Ectodermal cell (in vitro differentiated cells): ENCODE results near the gene TSR3.
"Not testable (repeated sequence)": the region's sequence is repeated elsewhere in the genome, so short reads cannot be mapped to it uniquely, and the experiment has no call there.

Experiments used
- H3K27ac ChIP-seq: 2 replicates; pipeline ENCODE4 v1.7.0; 2013; ENCODE audit warnings: mild to moderate bottlenecking, low read depth, low read length; ENCODE audit not compliant: insufficient read depth, poor library complexity, severe bottlenecking
- H3K27me3 ChIP-seq: 2 replicates; pipeline ENCODE4 v1.7.0; 2013; ENCODE audit warnings: mild to moderate bottlenecking, low read length; ENCODE audit not compliant: insufficient read depth, control insufficient read depth, poor library complexity, severe bottlenecking
- H3K36me3 ChIP-seq: one replicate; pipeline ENCODE4 v1.7.0; 2013; ENCODE audit warnings: low read length; ENCODE audit not compliant: control insufficient read depth, insufficient read depth
- H3K4me1 ChIP-seq: one replicate; pipeline ENCODE4 v1.7.0; 2013; ENCODE audit warnings: low read length; ENCODE audit not compliant: control insufficient read depth, insufficient read depth
- H3K4me3 ChIP-seq: 2 replicates; pipeline ENCODE4 v1.7.0; 2013; ENCODE audit warnings: low read depth, low read length, control low read depth; ENCODE audit not compliant: insufficient read depth
- H3K9me3 ChIP-seq: 2 replicates; pipeline ENCODE4 v1.7.0; 2013; ENCODE audit warnings: mild to moderate bottlenecking, low read length, moderate library complexity; ENCODE audit not compliant: control insufficient read depth
- WGBS, 2 experiments: methylation state at CpG; one replicate each; pipeline ENCODE4 v1.1.7; 2013; ENCODE audit warnings: missing lambda C conversion rate in 2 of 2; 5-methylcytosine and 5-hydroxymethylcytosine counted together

The TSR3 gene

DNA sequence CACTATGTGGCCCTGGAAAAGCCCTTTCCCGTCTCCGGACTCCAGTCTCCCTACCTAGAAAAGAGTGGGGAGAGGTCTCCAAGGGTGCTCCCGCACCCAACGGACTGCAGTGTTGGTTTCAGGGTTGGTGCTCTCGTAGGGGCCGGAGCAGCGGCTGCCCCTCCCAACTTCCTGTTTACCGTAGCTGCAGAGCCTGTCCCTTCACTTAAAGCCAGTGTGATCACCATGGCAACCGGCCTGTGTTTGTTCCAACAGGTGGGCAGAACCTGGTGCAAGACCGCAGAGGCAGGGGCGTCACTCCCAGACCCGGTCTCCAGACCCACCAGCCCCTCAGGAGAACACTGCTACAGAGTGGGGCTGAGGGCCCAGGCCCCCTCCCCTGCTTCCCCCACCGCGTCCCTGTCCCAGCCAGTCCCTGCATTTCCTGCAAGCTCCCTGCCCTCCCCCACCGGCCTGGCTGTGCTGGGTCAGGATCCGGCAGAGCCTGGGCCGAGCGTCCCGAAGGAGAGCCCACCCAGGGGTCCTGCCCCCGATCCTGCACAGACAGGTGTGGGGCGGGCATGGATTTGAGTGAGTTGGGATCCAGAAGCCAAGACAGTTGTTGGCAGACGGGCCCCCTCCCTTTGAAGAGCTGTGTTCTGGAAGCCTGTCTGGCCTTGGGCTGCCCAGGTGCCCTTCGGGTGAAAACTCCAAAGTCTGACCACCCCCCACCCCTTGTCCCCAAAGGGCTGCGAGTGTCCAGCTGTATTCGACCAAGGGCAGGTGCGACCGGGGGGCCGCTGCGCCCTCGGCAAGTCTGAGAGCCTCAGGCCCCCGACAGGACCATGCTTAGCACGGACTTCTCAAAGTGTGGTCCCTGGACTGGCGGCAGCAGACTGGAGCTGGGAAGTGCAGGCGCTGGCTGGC, 19.7 kb downstream of the TSR3 start:
- WGBS, 2 experiments, result 6 to 7% methylated on average over 34 of the region's 34 CpGs
- Histone ChIP-seq H3K4me3 (peak overlapping the region; percentile 13), H3K4me1 (peaks cover 33% of the 10 kb centered on the region), H3K36me3 (no peaks in the 10 kb centered on the region), H3K9me3 (no peaks in the 10 kb centered on the region), H3K27me3 (peaks cover 67% of the 10 kb centered on the region), H3K27ac (no peak overlapping the region)

DNA sequence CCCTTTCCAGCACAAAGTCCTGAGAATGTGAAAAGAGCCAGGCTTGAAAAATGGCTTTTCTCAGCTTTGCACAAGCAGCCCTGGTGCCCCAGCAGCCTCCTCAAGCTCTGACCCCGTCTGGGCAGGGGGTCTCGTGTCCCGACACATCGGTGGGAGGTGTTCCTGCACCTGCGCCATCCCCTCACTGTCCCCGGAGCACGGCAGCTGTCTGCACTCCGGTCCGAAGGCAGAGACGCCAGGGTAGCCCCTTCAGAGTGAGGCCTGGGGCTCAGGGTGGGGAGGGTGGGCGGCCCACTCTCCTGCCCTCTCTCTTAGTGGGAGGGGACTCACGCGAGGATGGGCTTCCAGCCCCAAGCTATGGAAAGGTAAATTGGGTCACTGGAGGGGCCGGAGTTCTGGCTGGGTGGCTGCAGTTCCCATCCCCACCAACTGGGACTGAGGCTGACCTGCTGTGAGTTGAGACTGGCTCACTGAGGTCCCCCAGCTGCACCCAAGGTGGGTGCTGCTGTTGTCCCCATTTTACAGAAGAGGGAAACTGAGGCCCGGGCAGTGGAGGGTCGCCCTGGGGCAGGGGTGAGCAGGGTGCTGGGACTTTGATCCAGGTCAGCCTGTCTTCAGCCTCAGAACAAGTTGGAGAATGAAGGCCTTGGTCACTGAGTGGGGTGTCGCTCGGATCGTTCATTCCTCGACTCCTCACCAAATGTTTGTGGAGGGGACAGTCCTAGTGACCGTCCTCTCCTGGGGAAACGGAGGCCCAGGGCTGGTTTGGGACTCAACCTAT, 20.6 kb downstream of the TSR3 start:
- H3K4me1 ChIP-seq, result peaks cover 27% of the 10 kb centered on the region
- H3K27me3 ChIP-seq, result peaks cover 59% of the 10 kb centered on the region
- whole genome bisulfite sequencing, 2 experiments, result 66 to 68% methylated on average over 22 of the region's 22 CpGs
- H3K27ac ChIP-seq, result no peak overlapping the region
- peak overlapping the region; percentile 13 for H3K4me3 ChIP-seq
- no peaks in the 10 kb centered on the region for H3K9me3 ChIP-seq
- no peaks in the 10 kb centered on the region for H3K36me3 ChIP-seq

DNA sequence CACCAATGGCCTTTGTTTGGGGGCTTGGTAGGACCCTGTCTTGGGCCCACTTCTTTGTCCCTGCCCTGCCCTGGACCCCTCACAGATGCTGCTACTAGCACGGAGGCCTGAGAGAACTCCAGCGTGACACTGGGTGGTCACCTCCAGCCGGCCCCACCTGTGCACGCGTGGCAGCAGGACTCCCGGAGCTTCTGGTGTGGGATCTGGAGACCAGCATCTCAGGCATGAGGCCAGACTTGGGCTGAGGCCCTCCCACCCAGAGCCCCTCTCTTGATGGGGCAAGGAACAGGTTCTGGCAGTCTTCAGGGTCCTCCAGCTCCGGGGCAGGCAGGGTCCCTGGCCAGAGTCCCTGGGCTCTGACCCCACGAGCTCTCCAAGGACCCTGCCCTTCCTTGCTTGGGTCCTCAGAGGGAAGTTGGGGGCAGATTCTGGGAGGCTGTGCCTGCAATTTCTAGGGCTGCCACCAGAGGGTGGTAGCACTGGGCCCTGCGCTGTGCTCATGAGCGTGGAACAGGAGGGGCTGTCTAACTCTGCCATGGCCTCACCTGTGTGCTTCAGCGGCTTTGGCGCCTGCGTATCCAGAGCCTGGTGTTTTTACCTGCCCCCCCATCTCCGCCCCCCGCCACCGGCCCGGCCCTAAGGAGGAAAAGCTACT, 21.3 kb downstream of the TSR3 start:
- peaks cover 21% of the 10 kb centered on the region for H3K4me1 ChIP-seq
- H3K4me3 ChIP-seq, result no peak overlapping the region
- H3K27me3 ChIP-seq, result peaks cover 52% of the 10 kb centered on the region
- 83 to 84% methylated on average over 17 of the region's 17 CpGs for WGBS, 2 experiments
- H3K36me3 ChIP-seq, result no peaks in the 10 kb centered on the region
- H3K9me3 ChIP-seq, result no peaks in the 10 kb centered on the region
- no peak overlapping the region for H3K27ac ChIP-seq

DNA sequence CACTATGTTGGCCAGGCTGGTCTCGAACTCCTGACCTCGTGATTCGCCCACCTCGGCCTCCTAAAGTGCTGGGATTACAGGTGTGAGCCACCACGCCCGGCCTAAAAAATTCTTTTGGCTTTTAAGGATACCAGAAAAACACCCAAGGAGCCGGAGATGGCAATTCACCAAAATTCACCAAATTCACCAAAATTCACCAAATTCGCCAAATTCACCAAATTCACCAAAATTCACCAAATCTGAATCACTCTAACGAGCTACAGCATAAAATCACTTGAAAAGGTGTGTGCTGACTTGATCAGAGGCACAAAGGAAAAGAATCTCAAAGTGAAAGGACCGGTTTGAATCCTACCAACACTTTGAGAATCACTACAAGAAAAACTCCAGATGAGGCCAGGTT, 22.7 kb downstream of the TSR3 start:
- not testable (repeated sequence) for H3K9me3 ChIP-seq, H3K27ac ChIP-seq, H3K36me3 ChIP-seq, H3K4me3 ChIP-seq, H3K4me1 ChIP-seq
- H3K27me3 ChIP-seq, result peaks cover 37% of the 10 kb centered on the region
- WGBS, 2 experiments, result 91 to 93% methylated on average over 10 of the region's 10 CpGs

DNA sequence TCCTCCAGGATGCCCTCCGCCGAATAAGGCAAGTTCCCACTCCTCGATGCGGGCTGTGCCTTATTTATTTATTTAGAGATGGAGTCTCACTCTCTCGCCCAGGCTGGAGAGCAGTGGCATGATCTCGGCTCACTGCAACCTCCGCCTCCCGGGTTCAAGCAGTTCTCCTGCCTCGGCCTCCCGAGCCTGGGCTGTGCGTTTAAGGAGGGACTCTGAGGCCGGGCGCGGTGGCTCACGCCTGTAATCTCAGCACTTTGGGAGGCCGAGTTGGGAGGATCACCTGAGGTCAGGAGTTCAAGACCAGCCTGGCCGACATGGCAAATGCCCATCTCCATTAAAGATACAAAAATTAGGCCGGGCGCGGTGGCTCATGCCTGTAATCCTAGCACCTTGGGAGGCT, 23.5 kb downstream of the TSR3 start:
- peaks cover 29% of the 10 kb centered on the region for H3K27me3 ChIP-seq
- H3K4me3 ChIP-seq, H3K36me3 ChIP-seq, H3K4me1 ChIP-seq, H3K27ac ChIP-seq, H3K9me3 ChIP-seq: not testable (repeated sequence)
- 94% methylated on average over 20 of the region's 20 CpGs for WGBS, 2 experiments

DNA sequence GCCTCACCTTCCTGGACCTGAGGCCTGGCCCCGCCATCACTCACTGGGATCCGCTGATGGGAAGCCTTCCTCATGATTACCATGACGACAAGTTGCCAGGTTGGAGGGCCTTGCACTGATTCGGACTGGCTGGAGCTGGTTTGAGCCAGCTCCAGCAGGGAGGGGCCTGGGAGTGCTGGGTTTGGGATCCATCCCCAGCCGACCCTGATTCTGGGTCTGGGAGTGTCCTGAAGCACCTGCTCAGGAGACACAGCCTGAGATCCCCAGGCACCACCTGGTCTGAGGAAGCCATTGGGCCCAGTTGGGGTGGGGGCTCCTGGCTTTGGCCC, 24.1 kb downstream of the TSR3 start:
- WGBS, 2 experiments, result 69 to 74% methylated on average over 5 of the region's 5 CpGs
- Histone ChIP-seq H3K27ac (no peak overlapping the region), H3K9me3 (no peaks in the 10 kb centered on the region), H3K27me3 (peaks cover 24% of the 10 kb centered on the region), H3K4me3 (no peak overlapping the region), H3K36me3 (no peaks in the 10 kb centered on the region), H3K4me1 (peaks cover 10% of the 10 kb centered on the region)

DNA sequence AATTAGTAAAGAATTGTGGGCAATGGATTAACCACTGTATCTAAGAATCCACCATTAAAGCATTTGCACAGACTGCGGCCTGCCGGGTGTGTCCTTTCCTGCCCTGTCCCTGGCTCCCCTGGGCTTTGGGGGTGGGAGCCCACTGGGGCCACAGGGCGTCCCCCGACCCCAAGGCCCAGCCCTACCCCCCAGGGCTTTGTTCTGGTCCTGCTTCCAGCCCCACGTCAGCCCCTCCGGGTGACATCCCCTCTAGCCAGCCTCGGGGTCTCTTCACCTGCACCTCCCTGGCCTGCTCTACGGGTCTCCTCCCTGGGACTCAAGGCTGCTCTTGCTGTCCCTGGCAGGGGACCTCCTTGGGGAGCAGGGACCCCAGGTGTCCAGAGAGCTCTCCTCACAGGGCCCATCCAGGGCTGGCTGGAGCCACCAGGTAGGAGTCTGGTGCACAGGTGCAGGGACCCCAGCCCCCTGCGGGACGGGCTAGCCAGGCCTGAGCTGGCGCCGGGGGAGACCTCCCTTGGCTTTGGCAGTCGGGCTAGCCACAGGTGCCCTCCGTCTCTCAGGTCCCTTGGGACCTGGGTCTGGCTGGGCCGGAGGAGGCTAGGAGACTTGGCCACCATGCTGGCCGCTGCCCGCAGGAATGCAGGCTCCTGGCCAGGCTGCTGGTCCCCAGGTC, 24.6 kb downstream of the TSR3 start:
- Histone ChIP-seq H3K27me3 (peaks cover 19% of the 10 kb centered on the region), H3K36me3 (peaks cover 2% of the 10 kb centered on the region), H3K4me1 (peaks cover 6% of the 10 kb centered on the region), H3K9me3 (no peaks in the 10 kb centered on the region), H3K4me3 (no peak overlapping the region), H3K27ac (no peak overlapping the region)
- 86 to 87% methylated on average over 17 of the region's 17 CpGs for WGBS, 2 experiments

DNA sequence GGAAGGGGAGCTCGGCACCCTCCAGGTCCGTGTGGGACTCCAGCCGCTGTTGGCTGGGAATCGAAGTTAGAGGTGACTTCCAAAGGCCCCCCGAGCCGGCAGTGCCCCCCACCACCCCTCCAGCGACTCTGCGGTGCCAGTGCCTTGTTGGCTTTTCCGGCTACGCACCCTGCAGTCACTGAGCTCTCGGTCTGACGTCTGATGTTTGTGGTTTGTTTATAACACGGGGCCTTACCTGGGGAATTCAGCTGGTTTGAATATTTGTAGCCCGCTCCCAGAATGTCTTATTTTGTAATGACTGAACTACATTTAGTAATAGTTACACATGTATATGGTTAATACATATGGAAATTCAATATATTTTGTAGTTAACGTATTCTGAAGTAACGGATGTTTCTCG, 25.3 kb downstream of the TSR3 start:
- 84 to 86% methylated on average over 16 to 17 of the region's 17 CpGs for WGBS, 2 experiments
- peaks cover 12% of the 10 kb centered on the region for H3K27me3 ChIP-seq
- H3K4me1 ChIP-seq, result no peaks in the 10 kb centered on the region
- H3K9me3 ChIP-seq, result no peaks in the 10 kb centered on the region
- H3K4me3 ChIP-seq, result no peak overlapping the region
- no peak overlapping the region for H3K27ac ChIP-seq
- peaks cover 2% of the 10 kb centered on the region for H3K36me3 ChIP-seq

DNA sequence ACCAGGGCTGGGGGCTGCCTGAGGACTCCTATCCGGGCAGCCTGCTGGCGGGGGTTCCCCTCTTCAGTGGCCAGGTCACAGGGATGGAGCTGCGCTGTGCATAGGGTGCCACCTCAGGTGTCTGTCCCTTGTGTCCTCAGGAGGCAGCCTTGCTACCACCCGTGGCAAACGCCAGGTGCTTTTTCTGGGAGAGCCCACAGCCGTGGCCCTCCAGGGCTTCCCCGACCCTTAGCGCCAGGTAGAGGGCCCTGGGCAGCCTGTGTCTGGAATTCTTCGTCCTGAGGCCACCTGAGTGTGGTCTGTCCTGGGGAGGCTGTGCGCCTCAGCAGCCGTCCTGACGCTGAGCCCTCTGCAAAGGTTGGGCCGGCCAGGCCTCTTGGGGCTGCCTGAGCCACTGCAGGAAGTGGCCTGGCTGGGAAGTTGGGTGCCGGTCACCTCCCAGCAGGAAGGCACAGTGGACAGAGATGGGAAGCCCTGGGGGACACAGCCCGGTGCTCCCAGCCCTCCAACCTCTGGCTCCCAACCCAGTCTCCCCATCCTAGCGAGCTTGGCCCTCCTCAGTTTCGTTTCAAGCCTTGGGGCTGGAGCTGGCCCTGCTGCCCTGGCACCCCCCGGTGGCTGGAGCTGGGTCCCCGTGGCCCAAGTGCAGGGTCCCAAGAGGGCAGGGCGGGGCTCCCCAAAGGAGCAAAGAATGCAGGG, 25.9 kb downstream of the TSR3 start:
- Histone ChIP-seq H3K36me3 (peaks cover 6% of the 10 kb centered on the region), H3K27ac (no peak overlapping the region)
- 87 to 89% methylated on average over 20 of the region's 20 CpGs for WGBS, 2 experiments

More for the DNA sequence above, 25.9 kb downstream of the TSR3 start:
- no peaks in the 10 kb centered on the region for H3K9me3 ChIP-seq
- H3K27me3 ChIP-seq, result peaks cover 6% of the 10 kb centered on the region
- no peak overlapping the region for H3K4me3 ChIP-seq
- no peaks in the 10 kb centered on the region for H3K4me1 ChIP-seq
